GM18909 (cell line): ENCODE data around the gene RNLS.

Experiments used
- ATAC-seq: cut with Tn5 transposase; IDR thresholded peaks from one replicate; pipeline ENCODE4 v1.9.1; 2021; ENCODE audit warnings: mild to moderate bottlenecking; ENCODE audit not compliant: unreplicated experiment, poor library complexity

RNLS gene

GRCh38 chr10:88526501-88527105 is 56.5 kb downstream of the RNLS start:
- ATAC-seq: no peak

- no peak for ATAC-seq
Measured at GRCh38 chr10:88525371-88526069, 57.6 kb downstream of the RNLS start.

GRCh38 chr10:88523739-88524400 is 59.2 kb downstream of the RNLS start:
- ATAC-seq: no peak

- ATAC-seq: no peak
Measured at GRCh38 chr10:88522715-88523114, 60.4 kb downstream of the RNLS start.

GRCh38 chr10:88521791-88522190 is 61.3 kb downstream of the RNLS start:
- ATAC-seq: no peak

GRCh38 chr10:88515235-88515634 is 67.9 kb downstream of the RNLS start:
- no peak for ATAC-seq

- no peak for ATAC-seq
Measured at GRCh38 chr10:88512599-88512998, 70.5 kb downstream of the RNLS start.

GRCh38 chr10:88508796-88509195 is 74.3 kb downstream of the RNLS start:
- no peak for ATAC-seq

GRCh38 chr10:88507826-88508453 is 75.2 kb downstream of the RNLS start:
- no peak for ATAC-seq

- ATAC-seq: no peak
Measured at GRCh38 chr10:88507404-88507803, 75.7 kb downstream of the RNLS start.

GRCh38 chr10:88505680-88506215 is 77.4 kb downstream of the RNLS start:
- ATAC-seq: no peak

- no peak for ATAC-seq
Measured at GRCh38 chr10:88505265-88505664, 77.9 kb downstream of the RNLS start.

- no peak for ATAC-seq
Measured at GRCh38 chr10:88500656-88501055, 82.5 kb downstream of the RNLS start.

- no peak for ATAC-seq
Measured at GRCh38 chr10:88499569-88500470, 83.3 kb downstream of the RNLS start.

GRCh38 chr10:88497913-88498312 is 85.2 kb downstream of the RNLS start:
- ATAC-seq: no peak

- ATAC-seq: no peak
Measured at GRCh38 chr10:88494537-88494936, 88.6 kb downstream of the RNLS start.

- ATAC-seq: no peak
Measured at GRCh38 chr10:88493691-88494483, 89.2 kb downstream of the RNLS start.

GRCh38 chr10:88491314-88491713 is 91.8 kb downstream of the RNLS start:
- ATAC-seq: no peak
